OCI-M1 (cell line): ENCODE results near the gene GPR157.
"Not testable (repeated sequence)": the region's sequence is repeated elsewhere in the genome, so short reads cannot be mapped to it uniquely, and the experiment has no call there.

Source experiments
- DNase-seq: peaks from one replicate; lab custom pipeline; 2025; lab: John Stamatoyannopoulos, UW

The GPR157 gene

GRCh38 chr1:9128520-9129265, at the start of gene GPR157:
TSS of gene GPR157 (minus strand) at chr1:9129102. CDS start at chr1:9129027, 75 bp downstream.
- DNase-seq = no peak

- no peak for DNase-seq
Observed at GRCh38 chr1:9174762-9175161, 45.9 kb upstream of the GPR157 start.

GRCh38 chr1:9174243-9174642, 45.3 kb upstream of the GPR157 start:
- DNase-seq = no peak

GRCh38 chr1:9169601-9170137, 40.8 kb upstream of the GPR157 start:
- DNase-seq = no peak

- no peak for DNase-seq
Observed at GRCh38 chr1:9167638-9168037, 38.7 kb upstream of the GPR157 start.

- DNase-seq = no peak
Observed at GRCh38 chr1:9166289-9167235, 37.7 kb upstream of the GPR157 start.

GRCh38 chr1:9165396-9165795, 36.5 kb upstream of the GPR157 start:
- no peak for DNase-seq

- no peak for DNase-seq
Observed at GRCh38 chr1:9164919-9165318, 36.0 kb upstream of the GPR157 start.

GRCh38 chr1:9164532-9164900, 35.6 kb upstream of the GPR157 start:
- DNase-seq = no peak

- DNase-seq = no peak
Observed at GRCh38 chr1:9161963-9162362, 33.1 kb upstream of the GPR157 start.

GRCh38 chr1:9161342-9161741, 32.4 kb upstream of the GPR157 start:
- no peak for DNase-seq

- no peak for DNase-seq
Observed at GRCh38 chr1:9160079-9160717, 31.3 kb upstream of the GPR157 start.

- DNase-seq = no peak
Observed at GRCh38 chr1:9155879-9156278, 27.0 kb upstream of the GPR157 start.

- not testable (repeated sequence) for DNase-seq
Observed at GRCh38 chr1:9155405-9155804, 26.5 kb upstream of the GPR157 start.

GRCh38 chr1:9153152-9153551, 24.2 kb upstream of the GPR157 start:
- no peak for DNase-seq

- DNase-seq = no peak
Observed at GRCh38 chr1:9152535-9152934, 23.6 kb upstream of the GPR157 start.

GRCh38 chr1:9151328-9151860, 22.5 kb upstream of the GPR157 start:
- peak; percentile 8 for DNase-seq

GRCh38 chr1:9150582-9151327, 21.9 kb upstream of the GPR157 start:
- DNase-seq = peak; percentile 6

- DNase-seq = no peak
Observed at GRCh38 chr1:9149837-9150581, 21.1 kb upstream of the GPR157 start.

- DNase-seq = no peak
Observed at GRCh38 chr1:9149151-9149550, 20.2 kb upstream of the GPR157 start.

GRCh38 chr1:9146156-9146555, 17.3 kb upstream of the GPR157 start:
- no peak for DNase-seq
